Smooth muscle cell (in vitro differentiated cells): Measurements from ENCODE around the gene MTF1. TPM values are rescaled to one million over a fixed set of nuclear protein-coding genes. Genes with fewer than 3 reads are reported as not detected.

Experiments used
- DNase-seq: peaks from one replicate; lab custom pipeline; 2025; ENCODE audit not compliant: unreplicated experiment; lab: John Stamatoyannopoulos, UW
- H2AFZ ChIP-seq: fragments of 200-600 bp; sonication (generic); 2 replicates; pipeline ENCODE4 v1.6.0; 2016; ENCODE audit warnings: antibody characterized with exemption, low read depth, mild to moderate bottlenecking
- H3F3A ChIP-seq: fragments of 200-600 bp; sonication (generic); 2 replicates; pipeline ENCODE4 v1.6.0; 2017; ENCODE audit warnings: antibody characterized with exemption, low read depth
- H3K27ac ChIP-seq: fragments of 200-600 bp; sonication (generic); 2 replicates; pipeline ENCODE4 v1.5.1; 2016; ENCODE audit warnings: low read depth, mild to moderate bottlenecking
- H3K27me3 ChIP-seq: fragments of 200-600 bp; sonication (generic); 2 replicates; pipeline ENCODE4 v1.6.1; 2016; ENCODE audit warnings: low read depth, mild to moderate bottlenecking
- H3K36me3 ChIP-seq: fragments of 200-600 bp; sonication (generic); 2 replicates; pipeline ENCODE4 v1.5.1; 2016; ENCODE audit warnings: low read depth
- H3K4me1 ChIP-seq: fragments of 200-600 bp; sonication (generic); 2 replicates; pipeline ENCODE4 v1.5.1; 2016; ENCODE audit warnings: low read depth
- H3K4me2 ChIP-seq: fragments of 200-600 bp; sonication (generic); 2 replicates; pipeline ENCODE4 v1.6.0; 2016; ENCODE audit warnings: mild to moderate bottlenecking
- H3K4me3 ChIP-seq: fragments of 200-600 bp; sonication (generic); 2 replicates; pipeline ENCODE4 v1.5.1; 2016; ENCODE audit warnings: mild to moderate bottlenecking
- H3K79me2 ChIP-seq: fragments of 200-600 bp; sonication (generic); 2 replicates; pipeline ENCODE4 v1.6.0; 2016; ENCODE audit warnings: low read depth, mild to moderate bottlenecking
- H3K9ac ChIP-seq: fragments of 200-600 bp; sonication (generic); 2 replicates; pipeline ENCODE4 v1.6.0; 2016; ENCODE audit warnings: low read depth
- H3K9me3 ChIP-seq: fragments of 200-600 bp; sonication (generic); replicated peaks from 2 replicates; pipeline ENCODE4 v1.5.1; 2016; ENCODE audit warnings: low read depth
- H4K20me1 ChIP-seq: fragments of 200-600 bp; sonication (generic); 2 replicates; pipeline ENCODE4 v1.6.0; 2016; ENCODE audit warnings: low read depth
- WGBS: methylation state at CpG from one replicate; pipeline ENCODE4 v1.1.7; 2016; ENCODE audit warnings: low lambda C conversion rate; 5-methylcytosine and 5-hydroxymethylcytosine counted together
- polyA plus RNA-seq: library from polyadenylated mRNA; unstranded; fragments of >200 nt; fragmentation: Nextera tagmentation; extraction: Ambion mirVana; gene quantifications from 2 replicates; pipeline ENCODE4 v1.2.1, GENCODE V29; 2016
- total RNA-seq: library from RNA; depleted of rRNA; stranded (reverse); fragments of >200 nt; gene quantifications from 2 replicates; pipeline ENCODE4 v1.2.3, GENCODE V29; 2014
- TF ChIP-seq, protein P1 (sequence below): fragments of 200-600 bp; sonication (generic); IDR thresholded peaks from 2 replicates; pipeline ENCODE4 v1.5.1; 2017; ENCODE audit warnings: borderline replicate concordance, mild to moderate bottlenecking, antibody characterized with exemption; ENCODE audit not compliant: insufficient read depth, poor library complexity, severe bottlenecking

Gene MTF1
- total and polyA plus RNA-seq, 2 experiments from 2014 or later = 6.8 to 25.9 TPM

- H3K27me3 ChIP-seq = no peaks in the 10 kb centered on the region
- no peak overlapping the region for H3K27ac ChIP-seq
- WGBS = 90% methylated on average over 9 of the region's 9 CpGs
- no peaks in the 10 kb centered on the region for H3K4me1 ChIP-seq
- no peak overlapping the region for H2AFZ ChIP-seq
- H3K36me3 ChIP-seq = peaks cover 7% of the 10 kb centered on the region
- H3K9ac ChIP-seq = no peak overlapping the region
- H3K4me3 ChIP-seq = no peak overlapping the region
- H3K79me2 ChIP-seq = no peaks in the 10 kb centered on the region
- H3K9me3 ChIP-seq = no peaks in the 10 kb centered on the region
- H4K20me1 ChIP-seq = no peaks in the 10 kb centered on the region
- TF ChIP-seq, protein P1, sequence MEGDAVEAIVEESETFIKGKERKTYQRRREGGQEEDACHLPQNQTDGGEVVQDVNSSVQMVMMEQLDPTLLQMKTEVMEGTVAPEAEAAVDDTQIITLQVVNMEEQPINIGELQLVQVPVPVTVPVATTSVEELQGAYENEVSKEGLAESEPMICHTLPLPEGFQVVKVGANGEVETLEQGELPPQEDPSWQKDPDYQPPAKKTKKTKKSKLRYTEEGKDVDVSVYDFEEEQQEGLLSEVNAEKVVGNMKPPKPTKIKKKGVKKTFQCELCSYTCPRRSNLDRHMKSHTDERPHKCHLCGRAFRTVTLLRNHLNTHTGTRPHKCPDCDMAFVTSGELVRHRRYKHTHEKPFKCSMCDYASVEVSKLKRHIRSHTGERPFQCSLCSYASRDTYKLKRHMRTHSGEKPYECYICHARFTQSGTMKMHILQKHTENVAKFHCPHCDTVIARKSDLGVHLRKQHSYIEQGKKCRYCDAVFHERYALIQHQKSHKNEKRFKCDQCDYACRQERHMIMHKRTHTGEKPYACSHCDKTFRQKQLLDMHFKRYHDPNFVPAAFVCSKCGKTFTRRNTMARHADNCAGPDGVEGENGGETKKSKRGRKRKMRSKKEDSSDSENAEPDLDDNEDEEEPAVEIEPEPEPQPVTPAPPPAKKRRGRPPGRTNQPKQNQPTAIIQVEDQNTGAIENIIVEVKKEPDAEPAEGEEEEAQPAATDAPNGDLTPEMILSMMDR = no peak
- H3K4me2 ChIP-seq = no peak overlapping the region
- DNase-seq = no peak
- H3F3A ChIP-seq = no peaks in the 10 kb centered on the region
Observed at GRCh38 chr1:37822906-37823815, 36.2 kb downstream of the MTF1 start.

DNA sequence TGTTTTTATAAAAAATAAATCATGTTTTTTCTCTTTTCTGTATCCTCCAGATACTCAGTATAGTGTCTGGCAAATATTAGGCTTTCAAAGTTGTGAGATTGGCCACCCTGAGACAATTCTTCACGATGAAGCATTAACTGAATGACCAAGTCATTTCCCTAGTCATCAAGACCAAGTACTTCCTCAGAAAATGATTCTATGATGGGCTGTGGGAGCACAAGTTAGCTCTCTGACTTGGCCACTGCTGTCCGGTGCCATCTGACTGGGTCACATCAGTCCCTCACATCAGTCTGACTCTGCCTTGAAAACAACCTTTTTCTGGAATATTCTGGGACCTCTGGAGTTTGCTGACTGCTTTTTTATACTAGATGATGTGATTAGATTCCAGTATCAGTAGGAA, 37.9 kb downstream of the MTF1 start:
- Histone ChIP-seq H3K4me2 (no peak overlapping the region), H4K20me1 (no peaks in the 10 kb centered on the region), H3K9ac (no peak overlapping the region), H3K79me2 (no peaks in the 10 kb centered on the region), H2AFZ (no peak overlapping the region), H3K9me3 (no peaks in the 10 kb centered on the region), H3K4me3 (no peak overlapping the region), H3K27ac (no peak overlapping the region), H3K27me3 (no peaks in the 10 kb centered on the region), H3K36me3 (peaks cover 7% of the 10 kb centered on the region), H3K4me1 (no peaks in the 10 kb centered on the region), H3F3A (no peaks in the 10 kb centered on the region)
- TF ChIP-seq, protein P1 = no peak
- 98% methylated on average over 2 of the region's 2 CpGs for WGBS
- DNase-seq = no peak

DNA sequence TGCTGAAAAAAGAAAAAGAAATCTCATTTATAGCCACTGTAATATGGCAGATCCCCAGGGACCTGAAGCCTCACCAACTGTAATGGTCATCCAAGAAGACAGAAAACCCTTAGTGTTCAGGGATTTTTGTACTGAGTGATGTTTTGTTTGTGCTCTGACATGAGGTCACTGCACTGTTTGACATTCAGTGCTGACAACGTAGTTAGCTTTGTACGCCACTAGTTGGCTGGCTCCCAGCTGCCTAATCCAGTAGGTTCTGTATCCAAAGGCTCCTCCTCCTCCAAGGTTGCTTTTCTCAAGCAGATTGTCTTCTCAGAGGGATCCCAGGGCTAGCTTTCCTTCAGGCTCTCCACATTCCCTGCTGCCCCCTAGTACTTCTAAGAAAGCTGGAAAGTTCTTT, 41.9 kb downstream of the MTF1 start:
- peaks cover 6% of the 10 kb centered on the region for H4K20me1 ChIP-seq

More for the DNA sequence above, 41.9 kb downstream of the MTF1 start:
- WGBS = 49% methylated on average over 2 of the region's 2 CpGs
- peaks cover 11% of the 10 kb centered on the region for H3K36me3 ChIP-seq
- no peak overlapping the region for H3K4me2 ChIP-seq
- DNase-seq = no peak
- no peaks in the 10 kb centered on the region for H3F3A ChIP-seq
- H3K4me3 ChIP-seq = no peak overlapping the region
- no peak overlapping the region for H3K9ac ChIP-seq
- no peaks in the 10 kb centered on the region for H3K4me1 ChIP-seq
- H3K27me3 ChIP-seq = no peaks in the 10 kb centered on the region
- H3K27ac ChIP-seq = no peak overlapping the region
- no peak overlapping the region for H2AFZ ChIP-seq
- TF ChIP-seq, protein P1 = no peak
- H3K9me3 ChIP-seq = no peaks in the 10 kb centered on the region
- H3K79me2 ChIP-seq = no peaks in the 10 kb centered on the region
